NCI-H2029 treated with DMSO at 0.1 percent for 48 hours (cell line): ENCODE measurements around the gene RHBDF2.
A peak's percentile ranks its signal among the peaks of the same experiment; 100 is the strongest.

Experiments used
- DNase-seq: peaks from one replicate; lab custom pipeline; 2025; lab: John Stamatoyannopoulos, UW

Gene RHBDF2

DNA sequence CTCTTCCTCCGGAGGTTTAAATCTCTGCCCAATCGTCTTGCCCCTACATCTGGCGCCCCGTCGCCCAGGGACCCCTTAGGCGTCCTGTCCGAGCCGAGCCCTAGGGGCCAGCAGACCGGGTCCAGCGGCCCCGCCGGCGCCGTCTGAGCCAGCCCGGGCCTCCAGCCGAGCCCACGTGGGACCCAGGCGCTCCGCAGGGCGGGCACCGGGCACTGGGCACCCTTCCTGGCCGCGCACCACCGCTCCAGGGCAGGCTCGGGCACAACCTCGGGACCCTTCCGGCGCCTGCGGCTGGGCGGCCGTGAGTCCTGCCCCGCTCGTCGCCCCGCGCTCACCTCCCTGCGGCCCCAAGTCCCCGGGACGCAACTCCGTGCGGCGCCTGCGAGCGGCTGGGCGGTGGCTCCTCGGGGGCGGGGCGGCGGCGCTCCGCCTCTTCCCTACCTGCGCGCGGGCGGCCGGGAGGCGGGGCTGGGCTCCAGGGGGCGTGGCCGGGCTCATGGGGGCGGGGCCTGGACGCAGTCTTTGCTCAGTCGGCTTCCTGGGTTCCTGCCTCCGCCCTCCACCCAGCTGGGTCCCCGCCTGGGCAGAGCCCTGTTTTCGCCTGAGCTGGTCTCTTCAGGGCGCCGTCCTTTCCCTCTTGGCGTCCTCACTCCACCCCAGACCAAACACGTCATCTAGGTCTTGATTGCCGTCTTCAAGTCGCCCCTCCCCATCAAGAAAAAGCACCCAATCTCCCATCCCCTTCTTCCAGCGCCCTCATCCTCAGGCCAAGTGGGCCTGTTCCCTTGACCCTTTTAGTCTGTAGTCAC, at the start of gene RHBDF2:
Gene RHBDF2 (minus strand): TSS at position 406 of the 809 bp plus-strand sequence. CDS start 19,899 bp downstream, outside the sequence.
- DNase-seq = peak; percentile 19

DNA sequence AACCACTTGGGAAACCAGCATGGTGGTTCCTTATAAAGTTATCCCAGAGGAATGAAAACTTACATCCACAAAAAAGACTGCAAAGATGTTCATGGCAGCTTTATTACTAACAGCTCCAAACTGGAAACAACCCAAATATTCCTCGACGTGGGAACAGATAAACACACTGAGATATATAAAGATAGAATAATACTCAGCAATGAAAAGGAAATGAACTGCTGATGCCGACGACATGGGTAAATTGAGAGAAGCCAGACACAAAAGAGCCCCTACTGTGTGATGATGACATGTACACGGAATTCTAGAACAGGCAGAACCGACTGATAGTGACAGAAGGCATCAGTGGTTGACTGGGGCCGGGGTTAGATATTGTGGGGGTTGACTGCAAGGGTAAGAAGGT, 48.3 kb upstream of the RHBDF2 start:
- no peak for DNase-seq

DNA sequence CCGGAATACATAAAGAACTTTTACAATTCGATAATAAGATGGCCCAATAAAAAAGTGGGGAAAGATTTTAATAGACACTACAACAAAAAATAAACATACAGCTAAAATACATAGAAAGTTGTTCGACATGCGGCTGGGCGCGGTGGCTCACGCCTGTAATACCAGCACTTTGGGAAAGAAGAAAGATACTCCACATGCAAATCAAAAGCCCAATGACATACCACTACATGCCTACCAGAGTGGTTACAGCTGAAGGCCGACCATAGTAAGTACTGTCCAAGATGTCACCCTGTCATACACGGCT, 47.9 kb upstream of the RHBDF2 start:
- DNase-seq = no peak

DNA sequence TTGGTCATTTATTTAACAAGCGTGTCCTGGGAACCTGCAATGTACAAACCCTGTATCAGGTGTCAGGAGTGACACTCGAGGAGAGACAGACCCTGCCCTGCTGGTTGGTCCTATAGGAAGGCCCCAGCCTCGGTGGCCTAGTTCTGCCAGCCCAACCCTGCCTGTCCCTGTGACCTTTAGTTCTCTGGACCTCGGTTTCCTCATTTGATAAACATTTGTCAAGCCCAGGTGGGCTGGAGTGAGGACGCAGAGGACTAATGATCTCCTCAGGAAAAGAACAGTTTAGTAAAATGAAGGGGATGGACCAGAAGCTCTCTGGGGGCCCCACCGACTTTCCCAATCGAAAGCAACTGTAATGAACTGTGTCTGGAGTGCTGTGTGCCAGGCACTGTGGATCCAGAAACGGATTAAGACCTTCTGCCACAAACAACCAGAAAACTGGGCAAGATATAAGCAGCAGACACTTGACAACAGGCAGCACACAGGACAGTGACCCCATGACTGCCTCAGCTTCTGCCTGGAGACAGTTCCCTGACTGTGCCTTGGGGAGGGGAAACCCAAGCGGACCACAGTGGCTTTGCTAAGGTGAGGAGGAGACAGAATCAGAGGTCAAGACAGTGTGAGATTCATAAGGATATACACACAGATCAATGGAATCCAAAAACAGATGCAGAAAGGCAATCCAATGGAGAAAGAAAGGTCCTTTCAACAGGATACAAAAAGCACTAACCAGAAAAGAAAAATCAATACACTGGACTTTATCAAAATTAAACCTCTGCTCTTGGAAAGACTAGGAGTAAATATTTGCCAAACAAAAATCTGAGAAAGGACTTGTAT, 47.4 kb upstream of the RHBDF2 start:
- DNase-seq = no peak

DNA sequence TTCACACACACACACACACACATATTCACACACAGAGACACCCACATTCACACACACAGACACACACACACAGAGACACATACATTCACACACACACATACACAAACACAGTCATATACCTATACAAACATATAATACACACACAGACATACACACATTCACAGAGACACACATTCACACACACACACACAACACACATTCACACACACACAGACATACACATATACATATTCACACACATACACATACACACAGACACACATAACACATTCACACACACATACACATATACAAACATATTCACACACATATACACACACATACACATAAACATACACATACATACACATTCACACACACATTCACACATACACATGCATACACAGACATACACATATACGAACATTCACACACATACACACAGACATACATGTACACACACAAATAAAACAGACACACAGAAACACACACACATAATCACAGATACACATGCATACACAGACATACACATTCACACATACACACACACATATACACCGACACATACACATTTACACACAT, 46.5 kb upstream of the RHBDF2 start:
- DNase-seq = no peak

DNA sequence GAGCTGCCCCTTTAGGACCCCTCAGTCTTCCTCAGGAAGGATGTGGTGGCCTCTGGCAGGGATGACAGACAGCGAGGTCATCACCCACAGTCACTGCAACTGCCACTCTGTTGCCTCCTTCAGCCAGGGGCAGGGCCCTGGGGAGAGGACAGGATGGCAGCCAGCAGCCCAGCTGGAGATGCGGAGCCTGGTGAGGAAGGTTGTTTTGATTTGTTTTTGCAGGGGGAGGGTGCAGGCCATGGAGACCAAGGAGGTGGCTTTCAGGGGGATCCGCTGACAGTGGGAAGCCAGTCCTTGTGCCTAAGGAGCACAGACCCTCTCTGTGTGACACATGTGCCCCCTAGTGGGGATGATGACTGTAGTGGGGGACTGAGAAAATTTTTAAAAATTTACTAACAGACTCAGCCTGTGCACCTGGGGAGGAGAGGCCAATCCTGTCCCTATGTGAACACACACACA, 46.0 kb upstream of the RHBDF2 start:
- no peak for DNase-seq

DNA sequence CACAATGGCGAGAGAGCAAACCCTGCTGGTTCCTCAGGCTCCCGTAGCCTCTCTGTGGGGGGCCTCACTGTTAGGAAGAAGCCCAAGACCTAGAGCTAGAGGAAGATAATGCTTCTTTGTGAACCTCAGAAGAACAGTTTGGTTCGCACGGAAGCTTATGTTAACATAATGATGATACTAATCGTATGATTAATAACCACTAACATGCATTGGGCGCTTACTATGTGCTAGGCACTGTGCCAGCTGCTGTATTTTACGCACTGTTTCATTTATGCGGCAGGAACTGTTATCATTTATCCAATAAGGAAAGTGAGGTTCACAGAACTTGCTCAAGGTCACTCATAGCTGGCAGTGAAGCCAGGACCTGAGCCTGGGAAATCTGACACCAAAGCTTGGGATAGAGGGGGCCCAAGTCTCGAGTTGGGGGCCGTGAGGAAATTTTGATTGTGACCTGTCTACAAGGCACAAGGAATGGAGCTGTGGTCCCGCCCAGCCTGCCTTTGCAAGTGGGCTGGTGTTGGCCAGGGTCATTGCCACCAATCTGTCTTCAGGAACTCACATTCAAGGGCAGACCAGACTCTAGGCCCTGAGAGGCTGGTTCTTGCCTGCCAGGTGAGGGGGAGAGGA, 45.4 kb upstream of the RHBDF2 start:
- DNase-seq = no peak

DNA sequence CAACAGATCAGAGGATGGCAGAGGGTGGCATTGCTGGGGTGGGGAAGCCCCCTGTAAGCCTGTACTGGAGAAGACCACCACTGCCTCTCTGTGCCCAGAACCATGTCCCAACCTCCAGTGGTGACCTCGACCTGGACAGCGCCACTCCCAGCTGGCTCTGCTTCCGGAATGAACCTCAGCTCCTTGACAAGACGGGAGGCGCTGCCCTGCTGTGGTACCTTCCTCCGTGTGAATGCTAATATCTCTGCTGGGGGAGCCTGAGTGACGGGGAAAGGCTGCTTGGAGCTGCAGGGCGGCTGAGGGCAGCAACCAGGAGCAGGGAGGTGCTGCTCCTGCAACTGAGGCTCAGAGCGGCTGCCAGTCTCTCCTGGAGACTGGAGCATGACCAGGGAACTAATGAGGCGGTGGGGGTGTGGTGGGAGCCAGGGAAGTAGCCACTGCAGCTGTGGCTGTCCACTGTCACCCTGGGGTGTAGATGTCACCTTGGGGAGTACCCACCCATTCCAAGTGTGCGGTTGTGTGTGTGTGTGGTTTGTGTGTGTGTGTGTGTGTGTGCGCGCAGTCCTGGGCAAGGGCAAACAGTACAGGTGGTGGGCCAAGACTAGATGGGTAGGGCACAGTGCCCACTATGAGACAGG, 44.8 kb upstream of the RHBDF2 start:
- no peak for DNase-seq

DNA sequence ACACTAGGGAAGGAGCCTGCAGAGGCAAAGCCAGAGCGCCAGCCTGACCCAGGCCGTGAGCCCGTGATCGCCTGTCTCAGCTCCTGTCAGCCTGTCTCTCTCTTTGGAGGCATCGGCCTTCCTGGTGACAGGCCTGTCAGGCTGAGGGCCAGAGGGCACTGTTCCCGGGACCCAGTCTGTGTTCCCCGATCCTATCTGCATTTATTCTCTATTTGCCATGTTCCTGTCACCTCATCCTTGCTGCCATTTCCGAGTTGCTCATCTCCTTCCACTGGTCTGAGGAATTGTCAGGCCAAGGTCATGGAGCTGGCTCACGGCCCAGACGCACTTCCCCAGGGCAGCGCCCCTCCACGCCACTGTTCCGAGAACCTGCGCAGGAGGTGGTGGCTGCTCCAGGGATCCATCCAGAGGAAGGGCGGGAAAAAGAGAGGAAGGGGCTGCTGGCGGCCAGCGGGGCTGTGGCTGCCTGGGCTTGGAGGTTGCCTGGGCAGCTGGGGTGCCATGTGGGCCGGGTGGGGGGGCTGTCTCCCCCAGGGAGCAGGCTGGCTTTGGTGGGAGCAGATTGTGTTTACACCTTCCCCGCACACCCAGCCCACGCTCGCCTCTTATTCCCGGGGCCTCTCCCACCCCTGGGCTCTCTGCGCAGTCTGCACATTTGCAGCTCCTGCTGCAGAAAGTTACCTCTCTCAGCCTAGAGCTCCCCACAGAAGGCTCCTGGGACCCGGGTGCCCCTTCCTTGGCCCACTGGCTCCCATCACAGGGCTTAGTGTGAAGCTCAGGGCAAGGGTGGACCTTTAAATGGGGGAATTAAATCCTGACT, 43.5 kb upstream of the RHBDF2 start:
- no peak for DNase-seq

DNA sequence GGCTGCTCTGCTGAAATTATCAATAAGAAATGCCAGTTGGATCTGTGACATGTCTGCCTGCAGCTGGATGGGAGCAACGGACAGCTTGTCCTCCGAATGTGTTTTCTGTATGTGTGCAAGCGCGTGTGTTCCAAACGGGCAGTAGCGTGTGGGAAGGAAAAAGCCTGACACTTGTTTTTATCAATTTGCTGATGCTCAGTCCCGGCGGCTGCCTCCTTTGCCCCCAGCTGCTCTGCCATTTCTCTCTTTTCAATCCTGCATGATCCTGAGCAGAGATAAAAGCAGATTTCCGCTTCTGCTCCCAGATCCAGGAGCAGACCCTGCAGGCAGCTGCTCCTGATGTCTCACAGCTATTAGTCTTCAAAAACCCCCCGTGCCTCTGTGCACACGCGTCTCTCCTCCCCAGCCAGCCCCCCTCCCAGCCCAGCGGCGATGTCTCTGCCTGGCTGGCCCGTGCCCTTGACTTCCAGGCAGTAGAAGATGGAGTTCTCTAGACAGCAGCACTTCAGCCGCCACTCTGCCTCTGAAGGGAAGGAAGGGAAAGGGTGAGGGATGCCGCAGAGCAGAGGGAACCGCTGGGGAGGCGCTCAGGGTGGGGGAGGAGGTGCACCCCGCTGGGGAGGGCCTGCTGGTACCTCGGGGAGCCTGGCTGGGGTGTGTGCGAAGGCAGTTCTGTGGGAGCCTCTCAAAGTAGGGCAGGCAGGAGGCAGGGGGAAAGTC, 42.8 kb upstream of the RHBDF2 start:
- DNase-seq = no peak

DNA sequence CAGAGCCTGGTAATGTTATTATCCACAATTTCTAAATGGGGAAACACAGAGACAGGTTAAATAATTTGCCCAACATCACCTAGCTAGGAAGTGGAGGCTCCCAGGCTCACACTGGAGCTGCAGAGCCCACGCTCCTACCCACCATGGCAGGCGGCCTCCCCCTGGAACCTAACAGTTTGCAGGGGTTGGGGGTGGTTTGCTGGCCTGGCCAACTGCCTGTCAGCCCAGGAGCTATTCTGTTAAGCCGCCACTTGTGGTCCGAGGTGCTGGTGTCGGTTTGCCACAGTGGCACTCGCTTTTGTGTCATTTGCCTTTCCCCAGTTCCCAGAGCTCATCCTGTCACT, 42.2 kb upstream of the RHBDF2 start:
- DNase-seq = no peak

DNA sequence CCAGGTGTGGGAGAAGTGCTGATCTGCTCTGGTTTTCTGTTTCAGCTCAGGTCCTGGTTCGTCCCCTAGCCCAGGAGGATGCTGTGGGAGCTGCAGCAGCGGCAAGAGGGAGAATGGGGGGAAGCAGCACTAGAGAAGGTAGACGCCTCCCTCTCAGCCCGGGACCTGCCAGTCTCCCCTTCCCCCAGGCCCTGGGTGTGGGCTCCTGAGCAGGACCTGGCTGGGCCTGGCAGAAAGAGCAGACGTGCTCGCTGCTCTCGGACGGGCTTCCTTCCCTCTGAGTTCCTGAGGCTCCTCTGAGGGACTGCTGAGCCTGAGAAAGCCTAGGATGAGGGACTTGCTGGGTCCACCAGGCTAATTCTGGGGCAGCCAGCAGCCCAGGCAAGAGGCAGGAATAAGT, 41.8 kb upstream of the RHBDF2 start:
- no peak for DNase-seq

DNA sequence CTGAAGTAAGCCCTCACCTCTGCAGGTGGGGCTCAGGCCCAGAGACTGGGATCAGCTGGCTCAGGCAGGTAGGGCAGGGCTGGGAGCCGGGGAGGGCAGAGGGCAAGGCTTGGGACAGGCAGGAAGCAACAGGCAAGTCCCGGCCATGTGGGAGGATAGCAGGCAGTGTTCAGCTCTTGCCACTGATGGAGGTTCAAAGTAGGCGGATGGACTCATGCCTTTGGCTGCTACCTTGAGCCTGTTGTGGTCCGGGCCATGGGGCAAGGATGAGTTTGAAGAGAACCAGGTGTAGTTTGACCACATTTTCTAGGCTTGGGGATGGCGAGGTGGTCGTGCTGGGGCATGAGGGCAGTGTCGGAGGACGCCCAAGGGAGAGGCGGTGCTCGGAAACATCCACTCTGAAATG, 41.3 kb upstream of the RHBDF2 start:
- no peak for DNase-seq

DNA sequence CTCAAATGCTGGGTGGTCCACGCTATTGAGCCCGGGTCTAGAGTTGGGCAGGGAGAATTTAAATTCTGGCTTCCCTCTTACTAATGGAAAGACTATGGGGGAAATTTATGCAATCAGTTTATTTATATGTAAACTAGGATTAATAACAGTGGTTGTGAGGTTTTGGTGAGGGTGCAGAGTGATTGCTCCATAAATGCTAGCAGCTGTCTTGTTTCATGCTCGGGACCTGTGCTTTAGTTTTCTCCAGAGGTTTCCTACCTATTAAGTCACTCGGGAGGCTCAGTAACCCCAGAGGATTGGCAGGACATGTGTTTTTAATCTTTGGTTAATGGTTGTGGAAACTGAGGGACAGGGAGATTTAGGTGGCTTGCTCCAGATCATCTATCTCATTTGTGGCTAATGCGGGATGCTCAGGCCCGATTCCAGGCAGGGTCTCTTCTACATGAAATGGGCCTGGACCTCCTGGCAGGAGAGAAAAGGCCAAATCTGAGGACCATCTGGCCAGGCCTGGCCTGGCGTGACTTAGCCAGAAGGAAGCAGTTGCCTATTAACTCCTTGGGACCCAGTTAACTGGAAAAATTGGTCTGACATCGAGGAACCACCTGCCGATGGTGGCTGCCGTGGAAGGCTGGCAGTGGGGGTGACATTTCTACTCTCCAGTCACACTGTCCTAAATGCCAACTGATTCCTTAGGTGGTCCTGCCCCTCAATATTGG, 40.7 kb upstream of the RHBDF2 start:
- no peak for DNase-seq

DNA sequence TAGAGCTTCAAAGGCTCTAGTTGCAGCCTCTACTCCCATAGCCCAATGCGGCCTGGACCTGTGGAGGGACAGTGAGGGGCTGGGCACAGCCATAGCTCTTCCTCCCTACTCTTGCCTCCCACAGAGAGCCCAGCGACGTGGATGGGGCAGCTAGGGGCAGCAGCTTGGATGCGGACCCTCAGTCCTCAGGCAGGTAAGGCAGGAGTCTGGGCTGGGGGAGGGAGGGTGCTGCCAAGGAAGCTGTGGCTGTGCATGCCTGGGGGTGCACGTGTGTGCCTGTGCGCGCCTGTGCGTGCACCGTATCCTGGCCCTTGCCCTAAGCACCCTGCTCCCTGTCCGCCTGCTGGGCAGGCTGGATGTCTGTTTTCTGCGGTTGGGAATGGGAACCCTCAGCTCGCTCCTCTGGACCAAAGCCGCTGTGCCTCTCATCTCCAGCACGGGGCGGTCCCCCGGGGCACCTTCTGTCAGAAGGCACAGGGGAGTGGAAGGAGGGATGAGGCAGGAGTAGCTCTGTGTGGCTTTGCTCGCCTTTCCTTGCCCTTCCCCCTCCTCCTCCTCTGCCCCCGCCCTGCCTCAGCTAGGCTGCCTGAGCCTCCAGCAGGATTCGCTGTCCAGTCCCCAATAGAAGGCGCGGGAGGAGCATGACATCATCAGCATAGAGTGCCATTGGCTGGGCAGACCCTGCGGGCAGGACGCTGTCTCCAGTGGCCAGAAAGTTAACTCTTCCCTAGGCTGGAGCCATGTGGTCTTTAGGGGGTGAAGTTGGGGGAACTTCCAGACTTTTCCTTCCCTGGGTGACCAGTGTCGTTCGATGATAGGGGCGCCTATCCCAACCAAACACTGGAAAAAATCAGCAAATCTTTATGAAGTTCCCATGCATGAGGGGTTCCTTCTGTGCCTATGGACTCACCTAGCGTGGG, 39.4 kb upstream of the RHBDF2 start:
- DNase-seq = peak; percentile 72

DNA sequence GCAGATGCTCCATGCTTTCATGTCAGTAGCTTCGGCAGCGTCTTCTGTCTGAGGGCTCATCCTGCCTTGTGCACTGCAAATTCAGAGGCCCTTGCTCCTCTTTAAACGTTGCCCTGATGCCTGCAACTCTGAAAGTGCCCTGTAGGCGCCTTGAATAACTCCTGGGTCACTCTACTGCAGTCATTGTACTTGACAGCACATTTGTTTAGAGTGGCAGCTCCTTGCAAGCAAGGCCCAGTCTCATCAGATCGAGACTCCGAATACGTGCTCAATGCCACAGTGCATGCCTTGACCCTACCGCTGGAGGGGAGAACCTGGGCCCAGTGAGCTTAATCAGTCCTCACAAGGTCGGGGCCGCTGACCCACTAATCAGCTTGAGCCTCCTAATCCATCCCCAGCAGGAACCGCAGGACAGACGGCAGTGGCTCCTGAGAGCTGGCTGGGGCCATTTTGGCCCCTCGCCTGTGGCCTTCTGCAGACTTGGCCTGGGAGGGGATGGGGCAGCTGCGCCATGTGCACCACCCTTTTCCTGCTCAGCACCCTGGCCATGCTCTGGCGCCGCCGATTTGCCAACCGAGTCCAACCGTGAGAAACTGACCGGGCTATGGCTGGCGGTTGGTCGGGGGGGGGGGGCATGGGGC, 38.5 kb upstream of the RHBDF2 start, which contains the start of gene PRCD:
Gene PRCD (plus strand): TSS at position 414 of the 641 bp plus-strand sequence. CDS start 98 bp downstream, at position 512.
- DNase-seq = no peak

DNA sequence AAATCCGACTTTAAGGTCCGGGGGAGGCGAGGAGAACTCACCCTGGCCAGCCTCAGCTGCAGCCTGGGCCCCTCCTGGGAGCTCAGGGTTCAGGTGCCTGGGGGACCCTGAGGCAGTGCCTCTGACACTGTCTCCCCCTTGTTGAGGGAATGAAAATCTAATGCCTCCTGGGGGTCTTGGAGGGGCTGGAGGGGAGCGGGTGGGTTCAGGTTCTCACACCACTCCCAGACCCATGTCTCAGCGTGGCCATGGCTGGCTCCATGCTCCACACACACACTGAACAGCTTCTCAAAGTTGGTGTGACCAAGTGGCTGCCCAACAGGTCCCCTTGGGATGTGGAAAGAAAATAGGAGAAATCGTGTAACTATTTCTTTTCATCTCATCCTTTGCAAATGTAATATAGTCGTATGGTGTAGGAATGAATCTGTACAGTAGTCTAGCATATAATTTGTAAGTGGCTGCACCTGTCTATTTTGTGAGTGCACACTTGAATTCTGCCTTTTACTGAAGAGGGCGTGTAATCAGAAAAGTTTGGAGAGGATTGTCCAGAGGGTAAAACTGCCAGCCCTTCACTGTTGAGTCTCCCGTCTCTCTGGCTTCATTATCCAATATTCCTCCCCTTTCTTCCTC, 37.8 kb upstream of the RHBDF2 start:
- no peak for DNase-seq
